HG03066 (cell line): Measurements from ENCODE around the gene SNX10.

ENCODE experiments used
- ATAC-seq: cut with Tn5 transposase; IDR thresholded peaks from one replicate; pipeline ENCODE4 v1.9.1; 2021; ENCODE audit warnings: low read depth; ENCODE audit not compliant: unreplicated experiment

The SNX10 gene

GRCh38 chr7:26295586-26295985 is 3.9 kb downstream of the SNX10 start:
- no peak for ATAC-seq

- no peak for ATAC-seq
Measured at GRCh38 chr7:26298472-26299058, 6.9 kb downstream of the SNX10 start.

- no peak for ATAC-seq
Measured at GRCh38 chr7:26305090-26305868, 13.6 kb downstream of the SNX10 start.

GRCh38 chr7:26305869-26306665 is 14.4 kb downstream of the SNX10 start:
- ATAC-seq: no peak

- no peak for ATAC-seq
Measured at GRCh38 chr7:26306790-26307189, 15.1 kb downstream of the SNX10 start.

- ATAC-seq: no peak
Measured at GRCh38 chr7:26307226-26307625, 15.6 kb downstream of the SNX10 start.

GRCh38 chr7:26307791-26308190 is 16.1 kb downstream of the SNX10 start:
- ATAC-seq: no peak

- ATAC-seq: no peak
Measured at GRCh38 chr7:26308551-26308950, 16.9 kb downstream of the SNX10 start.

GRCh38 chr7:26309089-26309488 is 17.4 kb downstream of the SNX10 start:
- ATAC-seq: no peak

- ATAC-seq: no peak
Measured at GRCh38 chr7:26311798-26312197, 20.1 kb downstream of the SNX10 start.

- no peak for ATAC-seq
Measured at GRCh38 chr7:26317211-26317610, 25.5 kb downstream of the SNX10 start.

- no peak for ATAC-seq
Measured at GRCh38 chr7:26318921-26319320, 27.3 kb downstream of the SNX10 start.

GRCh38 chr7:26319636-26320035 is 28.0 kb downstream of the SNX10 start:
- no peak for ATAC-seq

GRCh38 chr7:26320878-26321277 is 29.2 kb downstream of the SNX10 start:
- ATAC-seq: no peak

GRCh38 chr7:26321435-26321834 is 29.8 kb downstream of the SNX10 start:
- no peak for ATAC-seq

GRCh38 chr7:26326211-26326610 is 34.5 kb downstream of the SNX10 start:
- no peak for ATAC-seq

- no peak for ATAC-seq
Measured at GRCh38 chr7:26328498-26329390, 37.1 kb downstream of the SNX10 start.

- peak; percentile 63 for ATAC-seq
Measured at GRCh38 chr7:26329520-26330255, 38.0 kb downstream of the SNX10 start.

GRCh38 chr7:26331113-26331512 is 39.5 kb downstream of the SNX10 start:
- ATAC-seq: no peak

- ATAC-seq: no peak
Measured at GRCh38 chr7:26331789-26332188, 40.1 kb downstream of the SNX10 start.
